Middle frontal gyrus (tissue), 1 donor: ENCODE results near the gene PHACTR2.
"Not testable (repeated sequence)": the region's sequence is repeated elsewhere in the genome, so short reads cannot be mapped to it uniquely, and the experiment has no call there.

Experiments used
- DNase-seq: peaks from one replicate; pipeline ENCODE4 v3.0.0-alpha.2; 2015; ENCODE audit warnings: low spot score; ENCODE audit errors: extremely low spot score

Gene PHACTR2

DNA sequence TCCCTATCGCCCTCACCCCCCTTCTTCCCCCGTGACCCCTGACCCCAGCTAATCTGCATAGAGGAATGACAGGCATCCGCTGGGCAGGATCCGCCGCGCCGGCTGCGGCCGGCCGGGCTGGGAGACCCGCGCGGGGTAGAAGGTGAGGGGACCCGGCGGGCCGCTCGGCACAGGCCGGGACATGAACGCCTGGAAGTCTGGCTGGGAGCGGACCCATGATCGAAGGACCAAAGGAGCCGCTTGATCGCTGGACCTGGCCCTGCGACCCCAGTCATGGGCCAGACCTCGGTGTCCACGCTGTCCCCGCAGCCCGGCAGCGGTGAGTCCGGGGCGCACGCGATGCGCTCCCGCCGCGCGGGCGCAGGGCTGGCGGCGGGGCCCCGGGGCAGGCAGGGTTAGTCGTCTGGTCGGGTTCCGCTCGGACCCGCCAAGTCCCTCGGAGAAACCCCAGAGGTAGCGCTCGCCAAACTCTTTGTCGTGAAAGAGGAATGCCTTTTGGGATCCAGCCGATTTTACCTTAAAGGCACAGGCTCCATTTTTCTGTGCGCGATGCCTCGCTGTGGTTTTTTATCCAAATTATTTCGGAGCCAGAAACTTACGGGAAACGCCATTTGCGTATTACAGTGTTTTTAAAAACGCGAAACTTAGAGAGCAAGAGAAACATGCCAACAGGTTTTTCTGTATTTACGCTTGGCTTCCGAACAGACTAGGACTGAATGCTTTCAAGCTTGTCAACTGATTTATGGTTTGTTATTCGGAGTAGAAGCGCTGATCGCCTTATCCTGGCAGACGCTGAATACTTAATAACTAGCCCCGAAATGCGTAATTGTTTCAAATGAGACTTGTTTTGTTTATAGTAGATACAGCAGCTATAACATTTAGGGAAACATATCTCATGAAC is at the start of gene PHACTR2:
Gene PHACTR2, plus strand, starts transcription at position 75 of the 901 bp plus-strand sequence. Its CDS starts 199 bp downstream, at position 274.
- no peak for DNase-seq

DNA sequence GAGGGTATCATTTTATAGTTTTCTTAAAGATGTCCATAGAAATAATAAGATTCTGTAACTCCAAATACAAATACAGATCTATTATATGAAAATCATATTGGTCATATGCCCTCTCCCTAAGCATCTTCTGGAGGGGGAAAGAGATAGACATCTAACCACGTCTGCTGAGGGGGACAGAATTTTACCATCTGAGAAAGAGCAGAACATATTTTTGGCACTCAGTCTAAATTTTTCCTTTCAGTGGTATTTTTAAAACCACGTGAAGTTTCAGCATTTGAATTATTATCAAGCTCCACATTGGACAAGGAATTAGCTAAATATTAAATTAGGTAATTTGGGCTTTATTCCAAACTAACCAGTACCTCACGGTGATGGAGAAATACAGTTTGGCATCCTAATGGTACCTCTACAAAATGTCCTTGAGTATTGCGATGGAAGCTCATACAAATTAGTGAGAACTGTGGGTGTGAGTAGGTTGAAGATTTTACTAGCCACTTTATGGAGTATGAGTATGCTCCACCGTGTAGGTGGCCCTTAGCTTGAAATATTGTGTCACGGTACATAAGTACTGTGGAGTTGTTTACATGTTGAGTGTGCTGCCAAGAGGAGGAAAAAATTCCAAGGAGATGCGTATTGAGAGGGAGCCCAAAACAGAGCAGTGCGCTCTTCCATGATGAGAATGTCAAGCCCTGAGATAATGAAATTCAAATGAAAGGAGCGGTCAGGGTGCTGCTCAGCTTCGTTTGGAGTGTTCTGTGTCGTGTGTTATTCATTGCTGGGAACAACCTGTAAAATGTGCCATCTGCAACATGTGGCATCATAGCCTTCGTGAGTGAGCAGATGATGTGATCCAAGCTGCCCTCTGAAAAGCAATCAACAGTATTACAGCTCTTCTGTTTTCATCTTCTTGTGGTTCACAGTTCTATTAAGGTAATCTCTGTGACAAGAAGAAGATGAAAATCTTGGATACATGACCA is 48.4 kb upstream of the PHACTR2 start:
- DNase-seq: no peak

DNA sequence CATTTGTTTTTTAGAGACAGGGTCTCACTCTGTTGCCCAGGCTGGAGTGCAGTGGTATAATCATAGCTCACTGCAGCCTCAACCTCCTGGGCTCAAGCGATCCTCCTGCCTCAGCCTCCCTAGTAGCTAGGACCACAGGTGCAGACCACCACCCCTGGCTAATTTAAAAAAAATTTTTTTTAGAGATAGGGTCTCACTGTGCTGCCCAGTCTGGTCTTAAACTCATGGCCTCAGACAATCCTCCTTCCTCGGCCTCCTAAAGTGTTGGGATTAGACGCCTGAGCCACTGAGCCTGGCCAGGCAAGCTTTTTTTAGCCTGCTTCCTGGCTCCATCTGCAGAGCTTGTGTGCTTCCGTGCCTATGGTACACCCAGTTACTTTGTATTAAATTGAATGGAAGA is 46.6 kb upstream of the PHACTR2 start:
- DNase-seq: not testable (repeated sequence)

DNA sequence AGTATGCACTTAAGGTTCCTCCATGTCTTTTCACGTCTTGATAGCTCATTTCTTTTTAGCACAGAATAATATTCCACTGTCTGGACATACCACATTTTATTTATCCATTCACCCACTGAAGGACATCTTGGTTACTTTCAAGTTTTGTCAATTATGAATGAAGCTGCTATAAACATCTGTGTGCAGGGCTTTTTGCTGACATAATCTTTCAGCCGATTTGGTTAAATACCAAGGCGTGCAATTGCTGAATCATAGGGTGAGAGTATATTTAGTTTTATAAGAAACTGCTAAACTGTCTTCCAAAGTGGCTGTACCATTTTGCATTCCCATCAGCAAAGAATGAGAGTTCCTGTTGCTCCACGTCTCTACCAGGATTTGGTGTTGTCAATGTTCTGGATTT is 44.9 kb upstream of the PHACTR2 start:
- DNase-seq: no peak

DNA sequence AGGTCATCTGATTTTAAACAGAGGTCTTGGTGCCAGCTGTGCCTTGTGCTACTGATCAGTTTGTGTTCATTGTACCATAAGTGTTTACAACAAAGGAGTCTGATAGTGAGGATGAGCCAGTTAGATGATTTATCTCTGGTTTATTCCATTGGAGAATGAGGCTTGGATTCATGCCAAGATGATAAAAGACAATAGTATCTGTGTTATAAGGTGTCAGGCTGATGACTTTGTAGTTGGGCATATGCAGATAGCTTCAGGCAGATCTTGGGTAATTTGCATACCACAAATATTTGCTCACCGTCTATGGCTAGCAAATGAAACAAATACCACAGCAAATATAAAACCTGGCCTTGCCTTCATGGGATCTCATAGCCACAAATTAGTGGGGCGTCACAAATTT is 43.3 kb upstream of the PHACTR2 start:
- no peak for DNase-seq

DNA sequence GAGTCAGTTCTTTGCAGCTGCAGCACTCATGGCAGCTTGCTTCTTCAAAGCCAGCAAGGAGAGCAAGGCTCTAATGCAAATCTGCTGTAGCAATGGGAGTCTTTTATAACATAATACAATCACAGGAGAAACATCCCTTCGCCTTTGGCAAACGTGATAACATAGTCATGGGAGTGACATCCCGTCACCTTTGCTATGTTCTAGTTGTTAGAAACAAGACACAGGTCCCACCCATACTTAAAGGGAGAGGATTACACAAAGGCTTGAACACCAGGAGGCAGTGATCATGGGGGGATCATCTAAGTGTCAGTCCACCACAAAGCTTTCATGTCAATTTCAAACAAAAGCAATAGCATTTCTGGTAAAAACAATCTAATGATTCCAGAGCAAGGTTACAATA is 40.1 kb upstream of the PHACTR2 start:
- no peak for DNase-seq

DNA sequence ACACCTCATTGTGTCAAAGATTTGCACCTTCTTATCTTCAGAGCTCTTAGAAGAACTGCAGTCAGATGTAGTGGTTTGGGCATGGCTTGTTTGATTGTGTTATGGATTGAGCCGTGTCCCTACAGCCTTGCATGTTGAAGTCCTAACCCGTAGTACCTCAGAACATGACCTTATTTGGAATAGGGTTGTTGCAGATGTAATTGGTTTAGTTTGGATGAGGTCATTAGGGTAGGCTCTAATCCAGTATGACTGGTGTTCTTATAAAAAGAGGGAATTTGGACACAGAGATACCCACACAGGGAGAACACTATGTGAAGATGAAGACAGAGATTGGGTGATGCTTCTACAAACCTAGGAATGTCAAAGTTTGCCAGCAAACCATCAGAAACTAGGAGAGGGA is 35.4 kb upstream of the PHACTR2 start:
- no peak for DNase-seq

DNA sequence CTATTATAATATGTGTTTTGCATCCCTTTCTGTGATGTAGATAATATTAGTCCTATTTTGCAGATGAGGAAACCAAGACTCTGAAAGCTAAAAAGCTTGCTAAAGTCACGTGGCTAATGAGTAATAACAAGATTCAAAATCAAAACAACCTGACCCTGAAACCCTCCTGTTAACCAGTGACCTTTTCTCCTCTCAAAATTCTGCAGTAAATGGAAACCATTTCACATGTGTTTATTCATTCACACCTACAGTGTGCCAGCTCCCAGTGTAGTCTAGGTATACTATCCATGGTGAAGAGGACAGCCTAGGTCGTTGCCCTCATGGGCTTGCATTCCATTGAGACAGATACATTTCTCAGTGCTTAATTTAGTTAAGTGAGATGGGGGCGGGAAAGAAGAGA is 30.6 kb upstream of the PHACTR2 start:
- no peak for DNase-seq

DNA sequence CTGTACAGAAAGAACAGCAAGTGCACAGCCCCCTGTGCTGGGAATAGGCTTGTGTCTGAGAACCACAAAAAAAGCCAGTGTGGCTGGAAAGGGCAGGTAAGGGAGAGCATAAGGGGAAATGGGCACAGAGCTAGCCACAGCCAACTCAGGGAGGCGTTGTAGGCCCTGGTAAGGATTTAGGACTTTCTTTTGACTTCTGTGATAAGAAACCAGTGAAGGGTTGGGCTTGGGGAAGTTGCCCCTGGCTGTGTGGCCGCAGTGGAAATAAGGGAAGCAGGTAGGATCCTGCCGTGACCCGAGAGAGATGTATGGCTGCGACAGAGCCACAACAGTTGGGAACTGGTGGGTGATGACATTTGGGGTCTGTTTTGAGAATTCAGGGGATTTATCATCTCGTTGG is 30.0 kb upstream of the PHACTR2 start:
- DNase-seq: no peak

DNA sequence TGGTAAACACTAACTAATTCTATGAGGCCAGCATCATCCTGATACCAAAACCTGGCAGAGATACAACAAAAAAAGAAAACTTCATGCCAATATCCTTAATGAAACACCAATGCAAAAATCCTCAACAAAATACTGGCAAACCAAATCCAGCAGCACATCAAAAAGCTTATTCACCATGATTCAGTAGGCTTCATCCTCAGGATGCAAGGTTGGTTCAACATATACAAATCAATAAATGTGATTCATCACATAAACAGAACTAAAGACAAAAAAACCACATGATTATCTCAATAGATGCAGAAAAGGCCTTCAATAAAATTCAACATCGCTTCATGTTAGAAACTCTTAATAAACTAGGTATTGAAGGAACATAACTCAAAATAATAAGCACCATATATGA is 28.4 kb upstream of the PHACTR2 start:
- DNase-seq: not testable (repeated sequence)

DNA sequence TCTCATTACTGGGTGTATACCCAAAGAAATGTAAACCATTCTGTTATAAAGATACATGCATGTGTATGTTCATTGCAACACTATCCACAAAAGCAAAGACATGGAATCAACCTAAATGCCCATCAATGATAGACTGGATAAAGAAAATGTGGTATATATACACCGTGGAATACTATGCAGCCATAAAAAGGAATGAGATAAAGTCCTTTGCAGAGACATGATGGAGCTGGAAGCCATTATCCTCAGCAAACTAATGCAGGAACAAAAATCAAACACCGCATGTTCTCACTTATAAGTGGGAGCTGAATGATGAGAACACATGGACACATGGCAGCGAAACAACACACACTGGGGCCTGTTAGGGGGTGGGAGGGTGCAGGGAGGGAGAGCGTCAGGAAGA is 26.4 kb upstream of the PHACTR2 start:
- DNase-seq: not testable (repeated sequence)

DNA sequence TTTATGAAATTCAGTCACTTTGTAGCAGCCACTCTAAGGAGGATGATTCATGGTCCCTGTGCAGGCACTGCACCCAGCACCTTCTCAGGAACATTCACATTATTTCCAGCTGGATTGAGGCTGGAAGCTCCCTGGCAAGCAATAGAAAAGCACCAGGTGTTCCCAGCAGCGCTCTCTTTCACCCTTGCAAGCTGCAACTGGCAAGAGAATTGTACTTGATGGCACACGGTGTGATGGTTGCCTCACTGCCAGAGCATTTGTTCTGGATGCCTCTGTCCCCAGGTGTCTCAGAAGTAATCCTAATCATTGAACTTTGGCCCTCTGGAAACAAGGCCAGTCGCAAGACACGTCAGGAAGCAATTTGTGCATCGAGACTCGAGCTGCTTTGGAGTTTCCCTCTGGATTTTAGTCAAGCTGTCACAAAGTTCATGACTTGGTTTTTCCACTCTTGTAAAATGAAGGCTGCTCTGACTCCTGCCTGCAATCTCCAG is 24.9 kb upstream of the PHACTR2 start:
- no peak for DNase-seq

DNA sequence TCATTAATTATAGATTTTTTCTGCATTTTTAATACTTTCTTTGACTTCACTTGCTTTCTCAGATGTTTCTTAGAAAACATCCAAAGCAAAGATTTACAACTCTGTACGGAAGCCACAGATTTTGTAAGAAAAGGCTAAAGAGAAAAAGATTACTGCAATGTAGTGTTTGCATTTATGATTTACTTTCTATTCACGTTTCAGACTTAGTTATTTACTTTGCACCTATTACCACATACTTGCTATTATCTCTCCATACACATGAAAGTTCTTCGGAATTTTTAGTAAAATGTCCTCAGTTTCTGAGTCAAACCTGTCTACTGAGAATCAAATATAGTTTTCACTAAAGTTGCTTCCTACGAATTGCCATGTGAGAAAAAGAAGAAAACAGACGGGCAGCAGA is 22.2 kb upstream of the PHACTR2 start:
- no peak for DNase-seq

DNA sequence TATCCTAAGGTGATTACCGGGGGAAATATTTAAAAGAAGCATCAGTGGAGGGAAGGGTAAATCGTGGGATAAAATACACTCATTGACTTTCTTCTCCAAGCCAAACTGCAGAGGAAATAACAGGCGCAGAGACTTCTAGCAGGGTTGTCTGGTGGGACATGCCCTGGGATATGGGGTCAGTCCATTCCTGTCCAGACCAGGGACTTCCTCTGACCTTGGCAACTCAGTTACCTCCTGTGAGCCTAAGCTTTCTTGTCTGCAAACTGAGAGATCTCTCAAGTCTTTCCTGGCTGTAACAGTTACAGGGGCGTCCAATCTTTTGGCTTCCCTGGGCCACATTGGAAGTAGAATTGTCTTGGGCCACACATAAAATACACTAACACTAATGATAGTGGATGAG is 21.7 kb upstream of the PHACTR2 start:
- no peak for DNase-seq

DNA sequence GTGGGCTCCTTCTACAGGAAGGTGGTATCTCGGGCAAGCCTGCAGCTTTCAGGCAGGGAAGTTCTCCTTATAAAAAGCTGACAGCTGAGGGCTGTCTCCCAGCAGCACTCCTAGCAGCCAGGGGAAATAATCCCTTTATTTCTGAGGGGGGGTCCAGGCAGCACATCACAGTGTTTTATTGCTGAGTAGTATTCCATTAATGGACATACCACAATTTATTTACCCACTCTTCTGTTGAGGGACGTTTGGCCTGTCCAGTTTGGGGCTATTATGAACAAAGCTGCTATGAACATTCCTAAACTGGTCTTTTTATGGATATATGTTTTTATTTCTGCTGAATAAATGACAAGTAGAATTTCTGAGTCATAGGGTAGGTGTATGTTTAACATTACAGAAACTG is 20.0 kb upstream of the PHACTR2 start:
- no peak for DNase-seq

DNA sequence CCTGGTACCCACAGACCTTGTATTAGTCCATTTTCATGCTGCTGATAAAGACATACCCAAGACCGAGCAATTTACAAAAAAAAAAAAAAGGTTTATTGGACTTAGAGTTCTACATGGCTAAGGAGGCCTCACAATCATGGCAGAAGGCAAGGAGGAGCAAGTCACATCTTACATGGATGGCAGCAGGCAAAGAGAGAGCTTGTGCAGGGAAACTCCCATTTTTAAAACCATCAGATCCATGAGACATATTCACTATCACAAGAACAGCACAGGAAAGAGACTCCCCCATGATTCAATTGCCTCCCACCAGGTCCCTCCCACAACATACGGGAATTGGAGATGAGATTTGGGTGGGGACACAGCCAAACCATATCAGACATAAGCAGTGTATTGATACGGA is 17.6 kb upstream of the PHACTR2 start:
- not testable (repeated sequence) for DNase-seq

DNA sequence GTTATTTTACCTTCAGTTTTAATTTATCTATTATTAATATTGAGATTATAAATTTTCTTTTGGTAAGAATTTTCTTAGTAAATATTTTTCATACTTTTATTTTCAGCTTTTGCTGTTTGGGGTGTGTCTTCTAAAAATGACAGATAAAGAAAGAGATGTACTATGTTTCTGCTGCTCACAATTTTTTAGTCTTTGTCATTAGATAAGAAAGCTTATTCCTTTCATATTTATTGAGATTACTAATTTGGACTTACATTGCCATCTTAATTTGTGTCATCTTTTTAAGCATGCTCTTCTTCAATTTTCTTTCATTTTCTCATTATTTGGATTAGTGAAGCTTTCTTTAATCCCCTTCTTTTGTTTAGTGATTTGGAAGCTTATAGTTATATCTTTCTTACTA is 13.6 kb upstream of the PHACTR2 start:
- DNase-seq: no peak

DNA sequence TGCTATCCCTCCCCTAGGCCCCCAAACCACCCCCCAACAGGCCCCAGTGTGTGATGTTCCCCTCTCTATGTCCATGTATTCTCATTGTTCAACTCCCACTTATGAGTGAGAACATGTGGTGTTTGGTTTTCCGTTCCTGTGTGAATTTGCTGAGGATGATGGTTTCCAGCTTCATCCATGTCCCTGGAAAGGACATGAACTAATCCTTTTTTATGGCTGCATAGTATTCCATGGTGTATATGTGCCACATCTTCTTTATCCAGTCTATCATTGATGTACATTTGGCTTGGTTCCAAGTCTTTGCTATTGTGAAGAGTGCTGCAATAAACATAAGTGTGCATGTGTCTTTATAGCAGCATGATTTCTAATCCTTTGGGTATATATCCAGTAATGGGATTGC is 11.8 kb upstream of the PHACTR2 start:
- DNase-seq: not testable (repeated sequence)

DNA sequence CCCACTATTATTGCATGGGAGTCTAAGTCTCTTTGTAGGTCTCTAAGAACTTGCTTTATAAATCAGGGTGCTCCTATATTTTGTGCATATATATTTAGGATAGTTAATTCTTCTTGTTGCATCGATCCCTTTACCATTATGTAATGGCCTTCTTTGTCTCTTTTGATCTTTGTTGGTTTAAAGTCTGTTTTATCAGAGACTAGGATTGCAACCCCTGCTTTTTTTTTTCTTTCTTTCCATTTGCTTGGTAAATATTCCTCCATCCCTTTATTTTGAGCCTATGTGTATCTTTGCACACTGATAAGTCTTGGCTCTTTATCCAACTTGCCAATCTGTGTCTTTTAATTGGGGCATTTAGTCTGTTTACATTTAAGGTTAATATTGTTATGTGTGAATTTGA is 8.3 kb upstream of the PHACTR2 start:
- DNase-seq: not testable (repeated sequence)

DNA sequence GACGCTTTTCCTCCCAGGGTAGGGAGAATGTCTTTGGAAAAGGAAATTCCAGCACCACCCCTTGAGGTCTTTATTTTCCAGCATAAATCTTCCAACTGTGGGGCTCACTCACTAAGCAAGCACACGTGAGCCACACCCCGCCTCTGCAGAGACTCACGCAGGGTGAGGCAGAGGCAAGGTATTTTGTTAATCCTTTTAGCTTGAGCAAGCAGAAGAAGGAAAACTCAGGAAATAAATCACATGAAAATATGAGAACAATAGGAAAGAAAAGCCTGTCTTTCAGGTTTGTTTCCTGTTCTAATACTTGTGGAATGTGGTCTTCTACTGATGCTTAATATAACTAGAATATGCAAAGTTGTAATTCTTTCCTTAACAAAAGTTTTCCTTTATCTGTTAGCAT is 4.1 kb upstream of the PHACTR2 start:
- DNase-seq: no peak

DNA sequence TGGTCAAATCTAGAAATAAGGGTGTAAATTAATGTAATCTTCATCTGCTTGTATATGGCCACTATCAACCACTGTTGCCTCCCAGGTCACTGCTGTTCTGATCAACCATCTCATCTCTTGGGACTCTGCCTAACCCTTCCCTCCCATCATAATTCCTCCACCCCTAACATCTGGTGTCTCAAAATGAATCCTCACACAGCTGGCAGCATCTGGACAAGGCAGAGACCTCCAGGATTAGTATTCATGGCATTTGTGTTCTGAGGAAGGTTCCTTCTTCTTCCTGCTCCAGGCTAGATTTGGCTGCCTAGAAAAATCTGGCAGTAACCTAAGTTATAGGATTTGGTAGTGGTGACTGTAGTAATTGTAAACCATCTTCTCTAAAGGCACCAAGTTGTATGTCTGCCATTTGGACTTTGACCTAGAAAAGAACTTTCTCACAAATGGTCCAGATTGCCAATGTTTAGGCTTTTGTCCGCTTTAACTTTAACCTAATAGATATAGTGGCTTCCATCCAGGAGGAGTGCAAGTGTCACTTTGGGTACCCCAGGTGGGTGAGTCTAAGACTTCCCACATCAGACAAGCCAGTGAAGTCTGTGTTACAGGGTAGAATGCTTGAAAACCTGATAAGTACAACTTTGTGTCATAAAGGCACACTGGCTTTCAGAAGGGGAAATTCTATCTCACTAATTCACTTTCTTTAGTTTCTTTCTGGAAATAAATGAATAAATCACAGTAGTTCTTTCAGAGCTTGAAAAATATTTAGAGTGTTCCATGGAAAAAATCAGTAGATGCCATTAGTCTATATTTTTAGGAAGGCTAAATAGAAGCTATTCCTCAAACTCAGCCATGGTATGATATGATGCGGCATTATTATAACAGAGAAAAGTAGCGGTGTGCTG is 3.0 kb upstream of the PHACTR2 start:
- DNase-seq: no peak
